Retinal pigment epithelial cell (primary cell): ENCODE measurements around the gene PAN3.

ENCODE experiments used
- DNase-seq: peaks from one replicate; pipeline ENCODE4 v3.0.0-alpha.2; 2010; ENCODE audit warnings: low read depth
- H3K4me3 ChIP-seq: 2 replicates; pipeline ENCODE4 v1.5.1; 2011; ENCODE audit warnings: mild to moderate bottlenecking, low read length, control low read depth, moderate library complexity
- TF ChIP-seq, protein P1 (sequence below): conservative IDR thresholded peaks from 2 replicates; pipeline ENCODE4 v1.5.1; 2011; ENCODE audit warnings: low read depth, low read length, control low read depth, inconsistent platforms

The PAN3 gene

GRCh38 chr13:28328271-28328607, 189.9 kb downstream of the PAN3 start:
- no peak for DNase-seq
- TF ChIP-seq, protein P1, sequence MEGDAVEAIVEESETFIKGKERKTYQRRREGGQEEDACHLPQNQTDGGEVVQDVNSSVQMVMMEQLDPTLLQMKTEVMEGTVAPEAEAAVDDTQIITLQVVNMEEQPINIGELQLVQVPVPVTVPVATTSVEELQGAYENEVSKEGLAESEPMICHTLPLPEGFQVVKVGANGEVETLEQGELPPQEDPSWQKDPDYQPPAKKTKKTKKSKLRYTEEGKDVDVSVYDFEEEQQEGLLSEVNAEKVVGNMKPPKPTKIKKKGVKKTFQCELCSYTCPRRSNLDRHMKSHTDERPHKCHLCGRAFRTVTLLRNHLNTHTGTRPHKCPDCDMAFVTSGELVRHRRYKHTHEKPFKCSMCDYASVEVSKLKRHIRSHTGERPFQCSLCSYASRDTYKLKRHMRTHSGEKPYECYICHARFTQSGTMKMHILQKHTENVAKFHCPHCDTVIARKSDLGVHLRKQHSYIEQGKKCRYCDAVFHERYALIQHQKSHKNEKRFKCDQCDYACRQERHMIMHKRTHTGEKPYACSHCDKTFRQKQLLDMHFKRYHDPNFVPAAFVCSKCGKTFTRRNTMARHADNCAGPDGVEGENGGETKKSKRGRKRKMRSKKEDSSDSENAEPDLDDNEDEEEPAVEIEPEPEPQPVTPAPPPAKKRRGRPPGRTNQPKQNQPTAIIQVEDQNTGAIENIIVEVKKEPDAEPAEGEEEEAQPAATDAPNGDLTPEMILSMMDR: no peak
- H3K4me3 ChIP-seq: no peak overlapping the region

DNA sequence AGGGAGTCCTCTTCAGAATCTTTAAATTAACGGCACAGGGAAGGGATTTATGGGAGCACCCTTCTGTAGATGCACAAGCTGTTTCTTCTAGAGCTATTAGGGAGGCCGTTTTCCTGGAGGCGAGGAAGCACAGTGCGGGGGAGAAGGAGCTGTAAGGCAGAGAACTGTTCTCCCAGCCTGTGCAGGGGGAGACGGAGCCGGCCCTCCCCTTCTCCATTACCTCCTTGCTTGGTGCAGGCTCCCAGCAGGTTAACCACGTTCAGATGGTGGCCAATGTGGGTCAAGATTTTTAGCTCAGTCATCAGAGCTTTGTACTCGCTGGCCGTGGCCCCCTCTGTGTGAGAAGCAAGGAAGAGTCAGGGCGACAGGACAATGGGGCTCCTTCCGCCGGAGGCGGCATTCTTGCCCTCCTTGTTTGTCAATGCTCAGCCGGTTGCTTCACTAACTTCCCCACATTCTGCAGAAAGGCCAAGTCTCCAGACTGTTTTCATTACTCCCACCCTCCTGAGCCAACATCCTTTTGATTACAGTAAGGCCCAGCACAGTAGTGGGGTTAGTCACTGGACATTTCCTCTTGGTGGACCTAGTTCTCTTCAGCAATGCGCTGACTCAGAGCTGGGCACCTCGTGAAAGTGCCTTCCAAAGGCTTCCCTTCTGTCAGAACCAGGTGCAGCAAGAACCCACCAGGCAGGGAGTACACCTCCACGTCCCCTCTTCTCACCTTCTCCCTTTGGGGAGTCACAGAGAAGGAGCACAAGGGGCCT, 191.2 kb downstream of the PAN3 start:
- TF ChIP-seq, protein P1: no peak
- H3K4me3 ChIP-seq: no peak overlapping the region
- no peak for DNase-seq

GRCh38 chr13:28333204-28333881, 195.0 kb downstream of the PAN3 start:
- H3K4me3 ChIP-seq: no peak overlapping the region
- TF ChIP-seq, protein P1: no peak
- no peak for DNase-seq

GRCh38 chr13:28336193-28336657, 197.9 kb downstream of the PAN3 start:
- TF ChIP-seq, protein P1: no peak
- no peak overlapping the region for H3K4me3 ChIP-seq
- DNase-seq: no peak

DNA sequence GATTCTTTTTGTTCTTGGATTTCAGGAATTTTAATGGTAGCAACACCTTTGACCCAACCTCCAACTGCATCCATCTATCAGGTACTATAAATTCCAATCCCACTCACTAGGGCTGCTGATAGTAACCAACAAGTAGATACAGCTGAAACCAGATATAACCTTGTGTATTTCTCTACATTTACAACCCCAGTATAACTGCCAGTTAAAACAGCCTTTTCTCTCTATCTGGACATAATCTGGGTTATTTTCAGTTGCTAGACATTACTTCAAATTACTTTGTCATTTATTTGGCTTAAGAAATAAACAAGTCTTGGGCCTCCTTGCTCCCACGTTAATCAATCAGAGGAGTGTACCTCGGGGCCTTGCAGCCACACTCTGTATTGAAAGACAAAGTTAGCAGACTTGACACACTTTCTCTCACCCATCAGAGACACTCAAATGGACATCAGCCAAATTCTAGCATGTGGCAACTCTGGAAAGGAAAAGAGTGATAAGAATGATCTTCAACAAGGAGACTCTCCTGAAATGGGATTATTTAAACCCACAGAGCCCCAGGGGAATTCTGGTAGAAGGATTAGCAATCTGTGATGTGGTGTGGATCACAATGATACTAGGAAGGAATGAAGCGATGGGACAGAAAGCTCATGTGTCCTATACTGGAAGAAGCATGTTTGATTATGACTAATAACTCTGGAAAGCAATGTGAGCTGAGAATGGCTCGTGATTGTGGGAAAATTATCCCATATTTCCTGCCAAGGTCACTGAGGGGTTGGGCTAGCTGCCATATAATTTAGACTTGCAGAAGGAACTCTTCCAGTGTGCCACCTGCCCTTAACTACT, 199.0 kb downstream of the PAN3 start:
- DNase-seq: peak; percentile 15
- H3K4me3 ChIP-seq: no peak overlapping the region
- TF ChIP-seq, protein P1: no peak

GRCh38 chr13:28338006-28338574, 199.7 kb downstream of the PAN3 start:
- no peak overlapping the region for H3K4me3 ChIP-seq
- TF ChIP-seq, protein P1: no peak
- DNase-seq: no peak
